PC-9 (cell line): ENCODE data around the gene SOX5. TPM values are rescaled to one million over a fixed set of nuclear protein-coding genes. Genes with fewer than 3 reads are reported as not detected.
"Not testable (repeated sequence)": the region's sequence is repeated elsewhere in the genome, so short reads cannot be mapped to it uniquely, and the experiment has no call there.

Experiments
- BruUV-seq: library from RNA; stranded (reverse); fragments of 400-500 nt; replicated peaks from 2 replicates; lab custom pipeline; 2021; lab: Mats Ljungman, UMichigan
- CTCF ChIA-PET: fragments of 300-600 bp; sonication (Branson Sonifier 250); formaldehyde crosslinking; loops from one replicate; lab custom pipeline; 2022; ENCODE audit warnings: antibody characterized with exemption; lab: Charles Lee
- POLR2A ChIA-PET: fragments of 300-600 bp; sonication (Branson Sonifier 250); formaldehyde crosslinking; loops from one replicate; lab custom pipeline; 2022; ENCODE audit warnings: antibody characterized with exemption; ENCODE audit not compliant: unreplicated experiment; lab: Charles Lee
- DNase-seq, 2 experiments: peaks; one replicate each; pipeline versions ENCODE4 v3.0.0 to v3.0.0-alpha.2; 2015 to 2022; ENCODE audit warnings: mixed read lengths in 1 of 2
- H2AFZ ChIP-seq: fragments of 200-600 bp; sonication (generic); 2 replicates; pipeline ENCODE4 v1.8.1; 2017; ENCODE audit warnings: antibody characterized with exemption
- H3F3A ChIP-seq: fragments of 200-600 bp; sonication (generic); 2 replicates; pipeline ENCODE4 v1.8.1; 2017; ENCODE audit warnings: antibody characterized with exemption, mild to moderate bottlenecking, low read depth; ENCODE audit not compliant: insufficient read depth
- H3K27ac ChIP-seq: fragments of 200-600 bp; sonication (generic); 2 replicates; pipeline ENCODE4 v1.6.1; 2016; ENCODE audit warnings: mixed run types
- H3K27me3 ChIP-seq: fragments of 200-600 bp; sonication (generic); 2 replicates; pipeline ENCODE4 v1.6.1; 2016; ENCODE audit warnings: low read depth, mixed run types; ENCODE audit not compliant: insufficient read depth
- H3K36me3 ChIP-seq: fragments of 200-600 bp; sonication (generic); 2 replicates; pipeline ENCODE4 v1.6.1; 2016; ENCODE audit warnings: low read depth, mixed run types
- H3K4me1 ChIP-seq: fragments of 200-600 bp; sonication (generic); replicated peaks from 2 replicates; pipeline ENCODE4 v1.6.1; 2016; ENCODE audit warnings: mixed run types; ENCODE audit not compliant: insufficient read depth
- H3K4me2 ChIP-seq: fragments of 200-600 bp; sonication (generic); 2 replicates; pipeline ENCODE4 v1.6.1; 2017; ENCODE audit warnings: mixed run types
- H3K4me3 ChIP-seq: fragments of 200-600 bp; sonication (generic); 2 replicates; pipeline ENCODE4 v1.6.1; 2016; ENCODE audit warnings: mixed run types
- H3K79me2 ChIP-seq: fragments of 200-600 bp; sonication (generic); 2 replicates; pipeline ENCODE4 v1.6.1; 2017; ENCODE audit warnings: low read depth, mixed run types
- H3K9me2 ChIP-seq: fragments of 200-600 bp; sonication (generic); 2 replicates; pipeline ENCODE4 v1.8.1; 2017; ENCODE audit warnings: mild to moderate bottlenecking; ENCODE audit not compliant: insufficient read depth
- H3K9me3 ChIP-seq: fragments of 200-600 bp; sonication (generic); 2 replicates; pipeline ENCODE4 v1.8.1; 2016; ENCODE audit warnings: low read depth; ENCODE audit not compliant: insufficient read depth
- H4K20me1 ChIP-seq: fragments of 200-600 bp; sonication (generic); 2 replicates; pipeline ENCODE4 v1.8.1; 2017; ENCODE audit not compliant: insufficient read depth
- EZH2 ChIP-seq: fragments of 200-600 bp; sonication (generic); IDR thresholded peaks from 2 replicates; pipeline ENCODE4 v1.8.0; 2017; ENCODE audit warnings: antibody characterized with exemption, low read depth
- intact Hi-C: fragments of 100-400 bp; cut with micrococcal nuclease; formaldehyde crosslinking; loops from one replicate; pipeline ENCODE4 v1.10.0; 2022; ENCODE audit not compliant: unreplicated experiment
- total RNA-seq: library from RNA; stranded (reverse); gene quantifications from 2 replicates; pipeline ENCODE4 v1.2.3, GENCODE V29; 2021
- TF ChIP-seq, protein P1 (sequence below): fragments of 200-600 bp; sonication (generic); conservative IDR thresholded peaks from 2 replicates; pipeline ENCODE4 v1.6.1; 2017; ENCODE audit warnings: mixed run types, antibody characterized with exemption, mild to moderate bottlenecking, moderate library complexity

SOX5 gene
- total RNA-seq, 1 experiment from 2014 or later = not detected

DNA sequence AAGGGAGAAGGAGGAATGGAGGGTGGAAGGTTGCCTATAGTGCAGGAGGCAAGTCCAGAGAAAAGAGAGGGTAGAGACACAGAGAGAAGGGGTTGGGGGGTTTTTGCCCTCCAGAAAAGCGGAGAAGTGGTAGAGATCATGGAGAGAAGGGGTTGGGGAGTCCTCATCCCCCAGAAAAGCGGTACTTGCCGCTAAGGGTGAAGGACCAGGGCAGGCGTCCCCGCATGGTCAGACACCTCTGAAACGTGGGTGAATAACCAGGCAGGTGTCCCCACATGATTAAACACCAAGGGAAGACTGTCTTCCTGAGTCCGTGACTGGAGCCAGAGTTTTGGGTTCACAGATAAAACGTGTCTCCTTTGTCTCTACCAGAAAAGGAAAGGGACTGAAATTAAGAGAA is 439.0 kb downstream of the SOX5 start:
- TF ChIP-seq EZH2 = no peak
- H3K9me2 ChIP-seq = no peaks in the 10 kb centered on the region
- no peaks in the 10 kb centered on the region for H3K9me3 ChIP-seq
- DNase-seq = no peak
- BruUV-seq = no TSS peak
- H3K27me3 ChIP-seq = peaks cover 17% of the 10 kb centered on the region; the same call in 1 of the 2 replicates
- no peaks in the 10 kb centered on the region for H3K36me3 ChIP-seq
- no peaks in the 10 kb centered on the region for H4K20me1 ChIP-seq
- POLR2A ChIA-PET = no interaction called here
- CTCF ChIA-PET = no interaction called here
- H3K4me3 ChIP-seq = no peak overlapping the region
- no peak overlapping the region for H2AFZ ChIP-seq
- intact Hi-C loops = no loop called here
- no peaks in the 10 kb centered on the region for H3K79me2 ChIP-seq
- no peaks in the 10 kb centered on the region for H3K4me1 ChIP-seq
- no peaks in the 10 kb centered on the region for H3F3A ChIP-seq
- H3K27ac ChIP-seq = no peak overlapping the region
- no peak overlapping the region for H3K4me2 ChIP-seq

DNA sequence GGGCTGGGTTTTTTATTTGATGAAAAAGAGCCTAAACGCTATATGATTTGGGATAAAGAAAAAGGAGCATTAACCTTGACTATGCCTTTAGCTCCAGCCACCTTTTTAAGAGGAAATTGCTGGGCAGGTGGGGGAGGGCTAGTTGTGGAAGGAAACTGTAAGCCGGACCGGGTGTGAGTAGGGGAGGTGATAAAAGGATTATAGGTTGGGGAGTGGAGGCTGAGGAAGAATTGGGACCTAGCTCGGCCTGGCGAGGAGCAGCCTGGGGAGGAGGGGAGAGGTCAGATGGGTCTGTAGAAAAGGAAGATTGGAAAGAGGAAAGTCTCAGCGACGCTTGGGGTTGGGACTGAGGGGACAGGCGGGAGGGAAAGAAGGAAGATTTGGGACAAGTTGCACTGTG is 439.6 kb downstream of the SOX5 start:
- CTCF ChIA-PET = not testable (repeated sequence)

DNA sequence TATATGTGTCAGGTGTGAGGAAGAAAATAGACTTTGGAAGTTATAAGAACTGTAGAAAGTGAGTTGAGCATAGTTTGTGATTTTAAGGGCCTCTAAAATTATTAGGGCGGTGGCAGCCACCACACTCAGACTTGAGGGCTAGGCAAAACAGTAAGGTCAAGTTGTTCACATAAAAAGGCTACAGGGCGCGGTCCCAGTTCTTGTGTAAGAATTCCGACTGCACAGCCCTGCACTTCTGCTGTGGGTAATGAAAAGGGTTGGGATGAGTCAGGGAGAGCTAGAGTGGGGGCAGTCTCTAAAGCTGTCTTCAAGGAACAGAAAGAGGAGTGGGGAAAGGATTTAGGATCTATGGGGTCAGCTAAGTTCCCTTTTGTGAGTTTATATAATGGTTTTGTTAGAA is 441.7 kb downstream of the SOX5 start:
- DNase-seq, intact Hi-C loops: not testable (repeated sequence)

More for the DNA sequence above, 439.6 kb downstream of the SOX5 start:
- H3K4me2 ChIP-seq, DNase-seq, H3F3A ChIP-seq, H4K20me1 ChIP-seq, POLR2A ChIA-PET, BruUV-seq, H3K4me1 ChIP-seq, H3K9me3 ChIP-seq, H3K27ac ChIP-seq, intact Hi-C loops, H3K36me3 ChIP-seq, H3K79me2 ChIP-seq, H3K4me3 ChIP-seq, H2AFZ ChIP-seq, H3K9me2 ChIP-seq: not testable (repeated sequence)
- peaks cover 17% of the 10 kb centered on the region; the same call in 1 of the 2 replicates for H3K27me3 ChIP-seq

DNA sequence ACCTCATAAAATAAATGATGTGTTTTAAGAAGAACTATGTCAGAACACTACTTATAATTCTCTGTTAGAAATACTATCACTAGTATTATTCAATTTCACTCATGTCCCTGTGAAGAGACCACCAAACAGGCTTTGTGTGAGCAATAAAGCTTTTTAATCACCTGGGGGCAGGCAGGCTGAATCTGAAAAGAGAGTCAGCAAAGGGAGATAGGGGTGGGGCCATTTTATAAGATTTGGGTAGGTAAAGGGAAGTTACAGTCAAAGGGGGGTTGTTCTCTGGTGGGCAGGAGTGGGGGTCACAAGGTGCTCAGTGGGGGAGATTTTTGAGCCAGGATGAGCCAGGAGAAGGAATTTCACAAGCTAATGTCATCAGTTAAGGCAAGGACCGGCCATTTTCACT is 443.7 kb downstream of the SOX5 start:
- H3K4me3 ChIP-seq, H3K36me3 ChIP-seq, H3K9me2 ChIP-seq, POLR2A ChIA-PET, H3F3A ChIP-seq, BruUV-seq, H3K9me3 ChIP-seq, H3K4me1 ChIP-seq, H3K4me2 ChIP-seq, H4K20me1 ChIP-seq, intact Hi-C loops, DNase-seq, H3K27ac ChIP-seq, H3K79me2 ChIP-seq, CTCF ChIA-PET, H2AFZ ChIP-seq: not testable (repeated sequence)
- peaks cover 17% of the 10 kb centered on the region for H3K27me3 ChIP-seq

More for the DNA sequence above, 441.7 kb downstream of the SOX5 start:
- H4K20me1 ChIP-seq, H3K4me2 ChIP-seq, H3K27ac ChIP-seq, H3K4me1 ChIP-seq, H3K4me3 ChIP-seq, CTCF ChIA-PET, H3K36me3 ChIP-seq, POLR2A ChIA-PET, H3K9me3 ChIP-seq, H3F3A ChIP-seq, H3K79me2 ChIP-seq, H3K9me2 ChIP-seq, H2AFZ ChIP-seq, BruUV-seq: not testable (repeated sequence)
- H3K27me3 ChIP-seq = peaks cover 17% of the 10 kb centered on the region

DNA sequence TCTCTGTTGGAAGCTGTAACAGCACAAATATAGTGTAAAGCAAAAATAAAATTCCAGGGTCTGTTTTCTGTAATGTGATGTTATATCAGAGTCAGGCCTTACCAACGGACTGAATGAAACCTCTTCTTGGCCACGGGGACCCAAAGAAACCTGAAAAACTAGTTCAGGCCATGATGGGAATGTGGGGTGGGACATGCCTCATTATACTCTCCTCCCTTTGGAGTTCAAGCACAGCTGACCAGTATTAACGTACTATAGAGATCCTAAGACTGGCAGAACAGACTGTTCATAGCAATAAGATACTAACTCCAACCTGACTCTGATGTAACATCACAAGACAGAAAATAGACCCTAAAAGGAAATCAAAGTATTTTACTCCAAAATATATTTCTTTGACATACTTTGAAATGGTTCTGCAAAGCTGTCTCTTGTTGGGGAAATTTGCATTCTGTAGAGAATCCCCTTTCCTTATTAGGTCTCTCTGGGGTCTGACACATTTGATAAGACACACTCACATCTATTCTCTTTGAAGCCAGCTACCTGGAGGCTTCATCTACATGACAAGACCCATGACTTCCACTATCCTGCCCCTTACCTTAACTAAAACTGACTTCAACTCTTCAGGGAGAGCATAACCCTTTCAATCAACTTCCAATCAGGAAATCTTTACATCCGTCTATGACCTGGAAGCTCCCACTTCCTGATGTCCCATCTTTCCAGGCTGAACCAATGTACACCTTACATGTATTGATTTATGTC is 444.6 kb downstream of the SOX5 start:
- H3K27ac ChIP-seq = no peak overlapping the region
- H4K20me1 ChIP-seq = no peaks in the 10 kb centered on the region
- DNase-seq = no peak
- no peaks in the 10 kb centered on the region for H3K4me1 ChIP-seq
- H3K36me3 ChIP-seq = no peaks in the 10 kb centered on the region
- no peaks in the 10 kb centered on the region for H3F3A ChIP-seq
- ChIA-PET POLR2A (no interaction called here), CTCF (no interaction called here)
- no peak overlapping the region for H2AFZ ChIP-seq
- no peaks in the 10 kb centered on the region for H3K9me2 ChIP-seq
- H3K79me2 ChIP-seq = no peaks in the 10 kb centered on the region
- no peak overlapping the region for H3K4me3 ChIP-seq
- no peaks in the 10 kb centered on the region for H3K9me3 ChIP-seq
- TF ChIP-seq EZH2 = no peak
- TF ChIP-seq, protein P1, sequence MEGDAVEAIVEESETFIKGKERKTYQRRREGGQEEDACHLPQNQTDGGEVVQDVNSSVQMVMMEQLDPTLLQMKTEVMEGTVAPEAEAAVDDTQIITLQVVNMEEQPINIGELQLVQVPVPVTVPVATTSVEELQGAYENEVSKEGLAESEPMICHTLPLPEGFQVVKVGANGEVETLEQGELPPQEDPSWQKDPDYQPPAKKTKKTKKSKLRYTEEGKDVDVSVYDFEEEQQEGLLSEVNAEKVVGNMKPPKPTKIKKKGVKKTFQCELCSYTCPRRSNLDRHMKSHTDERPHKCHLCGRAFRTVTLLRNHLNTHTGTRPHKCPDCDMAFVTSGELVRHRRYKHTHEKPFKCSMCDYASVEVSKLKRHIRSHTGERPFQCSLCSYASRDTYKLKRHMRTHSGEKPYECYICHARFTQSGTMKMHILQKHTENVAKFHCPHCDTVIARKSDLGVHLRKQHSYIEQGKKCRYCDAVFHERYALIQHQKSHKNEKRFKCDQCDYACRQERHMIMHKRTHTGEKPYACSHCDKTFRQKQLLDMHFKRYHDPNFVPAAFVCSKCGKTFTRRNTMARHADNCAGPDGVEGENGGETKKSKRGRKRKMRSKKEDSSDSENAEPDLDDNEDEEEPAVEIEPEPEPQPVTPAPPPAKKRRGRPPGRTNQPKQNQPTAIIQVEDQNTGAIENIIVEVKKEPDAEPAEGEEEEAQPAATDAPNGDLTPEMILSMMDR = no peak
- H3K27me3 ChIP-seq = peaks cover 8% of the 10 kb centered on the region
- intact Hi-C loops = no loop called here
- H3K4me2 ChIP-seq = no peak overlapping the region
- no TSS peak for BruUV-seq
